HepG2 (cell line): ENCODE data around the gene DCLK1. TPM values are rescaled to one million over a fixed set of nuclear protein-coding genes. Genes with fewer than 3 reads are reported as not detected.

Experiments
- ATAC-seq: fragments of 200-7000 bp; cut with Tn5 transposase; 3 replicates; pipeline ENCODE4 v1.9.1; 2020; ENCODE audit warnings: mild to moderate bottlenecking, moderate library complexity
- BruUV-seq: library from RNA; stranded (reverse); fragments of 400-500 nt; replicated peaks from 2 replicates; lab custom pipeline; 2021; lab: Mats Ljungman, UMichigan
- CTCF ChIA-PET: fragments of 300-600 bp; formaldehyde crosslinking; extraction: SDS; loops from one replicate; lab custom pipeline; 2021; ENCODE audit warnings: low total read pairs, inconsistent platforms, low intra/inter-chr PET ratio; lab: Yijun Ruan, JAX
- POLR2A ChIA-PET: fragments of 350-600 bp; sonication (Branson Sonifier 250); formaldehyde crosslinking; loops from one replicate; lab custom pipeline; 2020; ENCODE audit warnings: antibody characterized with exemption, inconsistent platforms; lab: Yijun Ruan, JAX
- DNase-seq: peaks from one replicate; pipeline ENCODE4 v3.0.0-alpha.2; 2015; ENCODE audit warnings: low spot score
- FAIRE-seq: peaks from 3 replicates; lab custom pipeline; 2011; peaks lifted over from hg19 to GRCh38; lab: Jason Lieb, UNC
- H2AFZ ChIP-seq: one replicate; pipeline ENCODE4 v1.6.1; 2011; ENCODE audit warnings: low read length, inconsistent platforms
- H3K27ac ChIP-seq: fragments of 300-600 bp; 3 replicates; pipeline ENCODE4 v1.8.0; 2011; ENCODE audit warnings: mixed run types, mild to moderate bottlenecking, mixed read lengths, low read length, inconsistent platforms; ENCODE audit not compliant: insufficient read depth; ENCODE audit errors: extremely low read length
- H3K27me3 ChIP-seq, 2 experiments: fragments of 200-600 bp in 1 of 2; 2 replicates in 1 of 2; 3 replicates in 1 of 2; pipeline versions ENCODE4 v1.6.0 to v1.8.0; 2011; ENCODE audit warnings: low read length in 2 of 2, mild to moderate bottlenecking in 2 of 2, moderate library complexity in 2 of 2, inconsistent platforms in 1 of 2; ENCODE audit not compliant: insufficient read depth in 2 of 2, control insufficient read depth in 1 of 2
- H3K36me3 ChIP-seq, 2 experiments: fragments of 200-600 bp in 1 of 2; replicated peaks in 1 of 2; 2 replicates in 1 of 2; 3 replicates in 1 of 2; pipeline versions ENCODE4 v1.5.1 to v1.8.0; 2011; ENCODE audit warnings: low read length in 2 of 2, inconsistent platforms in 1 of 2; ENCODE audit not compliant: insufficient read depth in 2 of 2, control insufficient read depth in 1 of 2
- H3K4me1 ChIP-seq: 2 replicates; pipeline ENCODE4 v1.5.1; 2012; ENCODE audit warnings: low read length, inconsistent platforms; ENCODE audit not compliant: insufficient read depth
- H3K4me2 ChIP-seq: 2 replicates; pipeline ENCODE4 v1.6.0; 2011; ENCODE audit warnings: low read depth, low read length, inconsistent platforms
- H3K4me3 ChIP-seq, 3 experiments: fragments of 200-600 bp in 1 of 3; sonication (generic), shearing (Covaris generic) in 1 of 3; replicated peaks in 1 of 3; 2 replicates each; pipeline ENCODE4 v1.5.1; 2011 to 2016; ENCODE audit warnings: low read length in 3 of 3, inconsistent platforms in 2 of 3, low read depth in 2 of 3, mild to moderate bottlenecking in 2 of 3, control low read depth in 1 of 3, mixed read lengths in 1 of 3; ENCODE audit not compliant: insufficient read depth in 1 of 3
- H3K79me2 ChIP-seq: one replicate; pipeline ENCODE4 v1.6.1; 2011; ENCODE audit warnings: low read length, inconsistent platforms; ENCODE audit not compliant: insufficient read depth
- H3K9ac ChIP-seq: 2 replicates; pipeline ENCODE4 v1.6.0; 2011; ENCODE audit warnings: mild to moderate bottlenecking, low read depth, low read length, inconsistent platforms; ENCODE audit not compliant: insufficient read depth
- H3K9me3 ChIP-seq: 2 replicates; pipeline ENCODE4 v1.5.1; 2012; ENCODE audit warnings: mild to moderate bottlenecking, low read length
- H4K20me1 ChIP-seq: 2 replicates; pipeline ENCODE4 v1.6.0; 2011; ENCODE audit warnings: inconsistent platforms, mild to moderate bottlenecking, low read length, moderate library complexity; ENCODE audit not compliant: insufficient read depth
- CEBPB ChIP-seq: IDR thresholded peaks from 2 replicates; pipeline ENCODE4 v1.6.1; 2011; ENCODE audit warnings: low read depth, low read length, improper control_type of control experiment, borderline replicate concordance
- CENPT ChIP-seq: sonication (generic); formaldehyde crosslinking; IDR thresholded peaks from 2 replicates; pipeline ENCODE4 v1.8.0; 2022; ENCODE audit warnings: low read depth, mild to moderate bottlenecking, moderate library complexity, missing genetic modification reagents
- DMAP1 ChIP-seq: IDR thresholded peaks from 2 replicates; pipeline ENCODE4 v1.6.1; 2016
- E2F2 ChIP-seq: sonication (generic); formaldehyde crosslinking; IDR thresholded peaks from 2 replicates; pipeline ENCODE4 v1.4.0; 2020; ENCODE audit warnings: missing genetic modification reagents, borderline replicate concordance
- HHEX ChIP-seq: IDR thresholded peaks from 2 replicates; pipeline ENCODE4 v1.6.1; 2016; ENCODE audit warnings: control low read depth
- MED13 ChIP-seq: sonication (generic); formaldehyde crosslinking; IDR thresholded peaks from 2 replicates; pipeline ENCODE4 v1.5.0; 2020; ENCODE audit warnings: missing genetic modification reagents
- PCBP1 ChIP-seq: fragments of 200-400 bp; formaldehyde crosslinking; IDR thresholded peaks from 2 replicates; pipeline ENCODE4 v1.6.1; 2017; ENCODE audit warnings: mild to moderate bottlenecking, low read depth, low read length, borderline replicate concordance
- SALL2 ChIP-seq: sonication (generic); formaldehyde crosslinking; IDR thresholded peaks from 2 replicates; pipeline ENCODE4 v1.8.1; 2023; ENCODE audit warnings: mild to moderate bottlenecking, missing genetic modification reagents, inconsistent platforms
- SNAI1 ChIP-seq: sonication (generic); formaldehyde crosslinking; IDR thresholded peaks from 2 replicates; pipeline ENCODE4 v1.5.0; 2020; ENCODE audit warnings: mild to moderate bottlenecking, missing genetic modification reagents, borderline replicate concordance
- TCF12 ChIP-seq, 2 experiments: fragments of 450-650 bp in 1 of 2; sonication (generic) in 1 of 2; formaldehyde crosslinking in 1 of 2; IDR thresholded peaks; 2 replicates each; pipeline versions ENCODE4 v1.6.1 to v1.8.0; 2017 to 2022; ENCODE audit warnings: antibody characterized with exemption in 1 of 2, mild to moderate bottlenecking in 1 of 2, missing genetic modification reagents in 1 of 2, moderate library complexity in 1 of 2
- TEAD2 ChIP-seq: sonication (generic); formaldehyde crosslinking; IDR thresholded peaks from 2 replicates; pipeline ENCODE4 v1.9.0; 2021; ENCODE audit warnings: missing genetic modification reagents
- USF2 ChIP-seq, 2 experiments: sonication (generic) in 1 of 2; formaldehyde crosslinking in 1 of 2; IDR thresholded peaks; 2 replicates each; pipeline versions ENCODE4 v1.5.1 to v1.6.1; 2011 to 2020; ENCODE audit warnings: borderline replicate concordance in 1 of 2, low read depth in 1 of 2, low read length in 1 of 2, mild to moderate bottlenecking in 1 of 2, missing genetic modification reagents in 1 of 2, moderate library complexity in 1 of 2
- ZNF550 ChIP-seq: sonication (generic); formaldehyde crosslinking; IDR thresholded peaks from 2 replicates; pipeline ENCODE4 v1.4.0; 2020; ENCODE audit warnings: mild to moderate bottlenecking, missing genetic modification reagents, borderline replicate concordance
- ZNF891 ChIP-seq: sonication (generic); formaldehyde crosslinking; IDR thresholded peaks from 2 replicates; pipeline ENCODE4 v1.5.0; 2020; ENCODE audit warnings: mild to moderate bottlenecking, missing genetic modification reagents
- ZSCAN9 ChIP-seq: IDR thresholded peaks from 2 replicates; pipeline ENCODE4 v1.6.1; 2016; ENCODE audit warnings: borderline replicate concordance
- WGBS: methylation state at CpG from one replicate; pipeline ENCODE4 v1.1.6; 2017; ENCODE audit warnings: low lambda C conversion rate; 5-methylcytosine and 5-hydroxymethylcytosine counted together
- in situ Hi-C: cut with HindIII; loops from 2 replicates; pipeline ENCODE4 v1.10.0; 2017; ENCODE audit warnings: low pct_unique_long_range_greater_than_20kb; ENCODE audit not compliant: extremely low pct_ligation_motif_present
- intact Hi-C: fragments of 100-400 bp; cut with micrococcal nuclease; formaldehyde crosslinking; loops from one replicate; pipeline ENCODE4 v1.10.0; 2022; ENCODE audit not compliant: unreplicated experiment
- polyA plus RNA-seq, 8 experiments: library from polyadenylated mRNA; depleted of rRNA in 3 of 8; stranded (reverse) in 7 of 8; unstranded in 1 of 8; fragments of >200 nt; fragmentation: Illumina TruSeq in 4 of 8; extraction: Trizol in 4 of 8; gene quantifications; 2 replicates each; pipeline versions ENCODE4 v1.2.1 to v1.2.3, GENCODE V29; 2011 to 2016; ENCODE audit warnings: low read depth in 4 of 8, missing spikeins in 1 of 8, mixed read lengths in 1 of 8; ENCODE audit not compliant: insufficient read depth in 1 of 8
- total RNA-seq, 5 experiments: library from RNA; depleted of rRNA; stranded (reverse); fragments of >200 nt; fragmentation: Illumina TruSeq; extraction: Trizol; gene quantifications; 2 replicates each; pipeline ENCODE4 v1.2.3, GENCODE V29; 2016; ENCODE audit warnings: low read depth in 1 of 5

Gene DCLK1
- total and polyA plus RNA-seq, 2 of the 13 experiments (the other 11 are each of a cell fraction or from before 2014, with no cell fraction given) = not detected

GRCh38 chr13:35871561-35871960, 259.6 kb downstream of the DCLK1 start:
- Histone ChIP-seq H3K4me1 (no peaks in the 10 kb centered on the region), H3K9ac (no peak overlapping the region), H3K4me3 (no peak overlapping the region), H3K27me3 (no peaks in the 10 kb centered on the region), H3K36me3 (no peaks in the 10 kb centered on the region), H4K20me1 (no peaks in the 10 kb centered on the region), H3K27ac (no peak overlapping the region), H3K79me2 (no peaks in the 10 kb centered on the region), H3K4me2 (no peak overlapping the region), H3K9me3 (no peaks in the 10 kb centered on the region), H2AFZ (no peak overlapping the region)
- no peak for ATAC-seq
- TF ChIP-seq SALL2 (CRISPR knock-in tag) = no peak
- TF ChIP-seq TEAD2 (CRISPR knock-in tag) = no peak
- TF ChIP-seq SNAI1 = no peak
- no peak for FAIRE-seq
- ChIA-PET CTCF (no interaction called here), POLR2A (no interaction called here)
- WGBS = 15% methylated on average over 2 of the region's 2 CpGs
- intact Hi-C loops (no loop called here), in situ Hi-C loops (no loop called here)
- no TSS peak for BruUV-seq
- no peak for DNase-seq

- WGBS = 0% methylated on average over 3 of the region's 3 CpGs
- in situ Hi-C loops = no loop called here
- no peak for ATAC-seq
- TF ChIP-seq ZSCAN9 = no peak
- no peak for TF ChIP-seq DMAP1 (CRISPR knock-in tag)
- TF ChIP-seq USF2 (IDR thresholded peaks at IDR 0.05; ENCODE audit: low read depth, low read length) = no peak
- TF ChIP-seq USF2 (CRISPR knock-in tag; IDR thresholded peaks at IDR 0.05; ENCODE audit: borderline replicate concordance) = no peak
- TF ChIP-seq CENPT (CRISPR knock-in tag) = no peak
- no peak for TF ChIP-seq ZNF550 (CRISPR knock-in tag)
- no peak for TF ChIP-seq E2F2 (CRISPR knock-in tag)
- TF ChIP-seq MED13 (CRISPR knock-in tag) = no peak
- TF ChIP-seq CEBPB = no peak
- no peak for TF ChIP-seq HHEX (CRISPR knock-in tag)
- TF ChIP-seq ZNF891 = no peak
- no peak for TF ChIP-seq PCBP1
- TF ChIP-seq TCF12 (IDR thresholded peaks at IDR 0.05) = no peak
- TF ChIP-seq TCF12 (CRISPR knock-in tag; IDR thresholded peaks at IDR 0.05) = no peak
Observed at GRCh38 chr13:35866801-35867200, 264.4 kb downstream of the DCLK1 start.

More at GRCh38 chr13:35866801-35867200, 264.4 kb downstream of the DCLK1 start:
- POLR2A ChIA-PET = no interaction called here
- Histone ChIP-seq H4K20me1 (no peaks in the 10 kb centered on the region), H3K27ac (no peak overlapping the region), H3K4me1 (no peaks in the 10 kb centered on the region), H3K4me3 (no peak overlapping the region), H3K4me2 (no peak overlapping the region), H3K9me3 (no peaks in the 10 kb centered on the region), H3K36me3 (no peaks in the 10 kb centered on the region), H3K27me3 (no peaks in the 10 kb centered on the region), H3K79me2 (no peaks in the 10 kb centered on the region), H3K9ac (no peak overlapping the region), H2AFZ (no peak overlapping the region)
- BruUV-seq = no TSS peak
- DNase-seq (no peak), FAIRE-seq (no peak)
- CTCF ChIA-PET = no interaction called here
- intact Hi-C loops = no loop called here
